HL-60 (cell line): ENCODE measurements around the gene ARF1.

ENCODE experiments used
- DNase-seq, 2 experiments: peaks; one replicate each; pipeline ENCODE4 v3.0.0-alpha.2; 2010 to 2020; ENCODE audit warnings: low read depth in 1 of 2, low spot score in 1 of 2
- H3K27ac ChIP-seq: fragments of 250-450 bp; sonication (Bioruptor Pico); replicated peaks from 2 replicates; pipeline ENCODE4 v1.5.1; 2020; ENCODE audit warnings: mild to moderate bottlenecking, moderate library complexity
- H3K27me3 ChIP-seq: fragments of 250-450 bp; sonication (Bioruptor Pico); 2 replicates; pipeline ENCODE4 v1.5.1; 2021; ENCODE audit warnings: mild to moderate bottlenecking, moderate library complexity; ENCODE audit not compliant: insufficient read depth, poor library complexity, severe bottlenecking
- H3K4me3 ChIP-seq: replicated peaks from 2 replicates; pipeline ENCODE4 v1.5.1; 2011; ENCODE audit warnings: mild to moderate bottlenecking, control low read depth, low read length; ENCODE audit not compliant: insufficient read depth
- GABPA ChIP-seq: IDR thresholded peaks from 2 replicates; pipeline ENCODE4 v1.6.1; 2012; ENCODE audit warnings: low read depth
- POLR2AphosphoS5 ChIP-seq: IDR thresholded peaks from 2 replicates; pipeline ENCODE4 v1.6.1; 2012; ENCODE audit warnings: low read depth
- SPI1 ChIP-seq: IDR thresholded peaks from 2 replicates; pipeline ENCODE4 v1.6.1; 2012; ENCODE audit warnings: low read depth, mild to moderate bottlenecking, borderline replicate concordance
- TF ChIP-seq, protein P1 (sequence below): IDR thresholded peaks from one replicate; pipeline ENCODE4 v1.5.1; 2011; ENCODE audit warnings: low read length, control low read depth, inconsistent platforms; ENCODE audit not compliant: insufficient read depth
- TF ChIP-seq, protein P2 (sequence below): IDR thresholded peaks from 2 replicates; pipeline ENCODE4 v1.6.1; 2012; ENCODE audit warnings: low read depth; ENCODE audit not compliant: insufficient replicate concordance

The ARF1 gene

DNA sequence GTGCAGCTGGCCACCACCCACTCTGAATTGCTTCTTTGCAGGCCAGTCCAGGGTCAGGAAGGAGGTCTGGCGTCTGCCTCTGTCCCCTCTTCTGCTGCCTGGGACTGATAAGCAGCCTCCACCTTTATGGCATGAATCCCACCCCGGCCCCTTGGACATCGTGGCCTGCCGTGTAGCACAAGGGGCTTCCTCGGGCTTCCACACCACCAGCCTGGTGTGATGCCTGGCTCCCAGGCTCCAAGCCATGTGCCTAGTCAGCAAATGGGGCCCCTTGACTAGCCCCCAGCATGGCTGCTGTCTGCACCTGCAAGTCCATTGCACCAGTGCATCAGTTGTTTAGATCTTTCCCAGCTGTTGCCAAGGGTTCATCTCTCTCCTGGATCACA is 9.9 kb upstream of the ARF1 start:
- Histone ChIP-seq H3K27me3 (peaks cover 9% of the 10 kb centered on the region), H3K4me3 (no peak overlapping the region), H3K27ac (no peak overlapping the region)
- no peak for TF ChIP-seq SPI1
- no peak for TF ChIP-seq GABPA
- TF ChIP-seq, protein P1, sequence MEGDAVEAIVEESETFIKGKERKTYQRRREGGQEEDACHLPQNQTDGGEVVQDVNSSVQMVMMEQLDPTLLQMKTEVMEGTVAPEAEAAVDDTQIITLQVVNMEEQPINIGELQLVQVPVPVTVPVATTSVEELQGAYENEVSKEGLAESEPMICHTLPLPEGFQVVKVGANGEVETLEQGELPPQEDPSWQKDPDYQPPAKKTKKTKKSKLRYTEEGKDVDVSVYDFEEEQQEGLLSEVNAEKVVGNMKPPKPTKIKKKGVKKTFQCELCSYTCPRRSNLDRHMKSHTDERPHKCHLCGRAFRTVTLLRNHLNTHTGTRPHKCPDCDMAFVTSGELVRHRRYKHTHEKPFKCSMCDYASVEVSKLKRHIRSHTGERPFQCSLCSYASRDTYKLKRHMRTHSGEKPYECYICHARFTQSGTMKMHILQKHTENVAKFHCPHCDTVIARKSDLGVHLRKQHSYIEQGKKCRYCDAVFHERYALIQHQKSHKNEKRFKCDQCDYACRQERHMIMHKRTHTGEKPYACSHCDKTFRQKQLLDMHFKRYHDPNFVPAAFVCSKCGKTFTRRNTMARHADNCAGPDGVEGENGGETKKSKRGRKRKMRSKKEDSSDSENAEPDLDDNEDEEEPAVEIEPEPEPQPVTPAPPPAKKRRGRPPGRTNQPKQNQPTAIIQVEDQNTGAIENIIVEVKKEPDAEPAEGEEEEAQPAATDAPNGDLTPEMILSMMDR, result no peak
- TF ChIP-seq, protein P2, sequence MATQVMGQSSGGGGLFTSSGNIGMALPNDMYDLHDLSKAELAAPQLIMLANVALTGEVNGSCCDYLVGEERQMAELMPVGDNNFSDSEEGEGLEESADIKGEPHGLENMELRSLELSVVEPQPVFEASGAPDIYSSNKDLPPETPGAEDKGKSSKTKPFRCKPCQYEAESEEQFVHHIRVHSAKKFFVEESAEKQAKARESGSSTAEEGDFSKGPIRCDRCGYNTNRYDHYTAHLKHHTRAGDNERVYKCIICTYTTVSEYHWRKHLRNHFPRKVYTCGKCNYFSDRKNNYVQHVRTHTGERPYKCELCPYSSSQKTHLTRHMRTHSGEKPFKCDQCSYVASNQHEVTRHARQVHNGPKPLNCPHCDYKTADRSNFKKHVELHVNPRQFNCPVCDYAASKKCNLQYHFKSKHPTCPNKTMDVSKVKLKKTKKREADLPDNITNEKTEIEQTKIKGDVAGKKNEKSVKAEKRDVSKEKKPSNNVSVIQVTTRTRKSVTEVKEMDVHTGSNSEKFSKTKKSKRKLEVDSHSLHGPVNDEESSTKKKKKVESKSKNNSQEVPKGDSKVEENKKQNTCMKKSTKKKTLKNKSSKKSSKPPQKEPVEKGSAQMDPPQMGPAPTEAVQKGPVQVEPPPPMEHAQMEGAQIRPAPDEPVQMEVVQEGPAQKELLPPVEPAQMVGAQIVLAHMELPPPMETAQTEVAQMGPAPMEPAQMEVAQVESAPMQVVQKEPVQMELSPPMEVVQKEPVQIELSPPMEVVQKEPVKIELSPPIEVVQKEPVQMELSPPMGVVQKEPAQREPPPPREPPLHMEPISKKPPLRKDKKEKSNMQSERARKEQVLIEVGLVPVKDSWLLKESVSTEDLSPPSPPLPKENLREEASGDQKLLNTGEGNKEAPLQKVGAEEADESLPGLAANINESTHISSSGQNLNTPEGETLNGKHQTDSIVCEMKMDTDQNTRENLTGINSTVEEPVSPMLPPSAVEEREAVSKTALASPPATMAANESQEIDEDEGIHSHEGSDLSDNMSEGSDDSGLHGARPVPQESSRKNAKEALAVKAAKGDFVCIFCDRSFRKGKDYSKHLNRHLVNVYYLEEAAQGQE, result no peak
- TF ChIP-seq POLR2AphosphoS5, result no peak
- DNase-seq, result no peak

DNA sequence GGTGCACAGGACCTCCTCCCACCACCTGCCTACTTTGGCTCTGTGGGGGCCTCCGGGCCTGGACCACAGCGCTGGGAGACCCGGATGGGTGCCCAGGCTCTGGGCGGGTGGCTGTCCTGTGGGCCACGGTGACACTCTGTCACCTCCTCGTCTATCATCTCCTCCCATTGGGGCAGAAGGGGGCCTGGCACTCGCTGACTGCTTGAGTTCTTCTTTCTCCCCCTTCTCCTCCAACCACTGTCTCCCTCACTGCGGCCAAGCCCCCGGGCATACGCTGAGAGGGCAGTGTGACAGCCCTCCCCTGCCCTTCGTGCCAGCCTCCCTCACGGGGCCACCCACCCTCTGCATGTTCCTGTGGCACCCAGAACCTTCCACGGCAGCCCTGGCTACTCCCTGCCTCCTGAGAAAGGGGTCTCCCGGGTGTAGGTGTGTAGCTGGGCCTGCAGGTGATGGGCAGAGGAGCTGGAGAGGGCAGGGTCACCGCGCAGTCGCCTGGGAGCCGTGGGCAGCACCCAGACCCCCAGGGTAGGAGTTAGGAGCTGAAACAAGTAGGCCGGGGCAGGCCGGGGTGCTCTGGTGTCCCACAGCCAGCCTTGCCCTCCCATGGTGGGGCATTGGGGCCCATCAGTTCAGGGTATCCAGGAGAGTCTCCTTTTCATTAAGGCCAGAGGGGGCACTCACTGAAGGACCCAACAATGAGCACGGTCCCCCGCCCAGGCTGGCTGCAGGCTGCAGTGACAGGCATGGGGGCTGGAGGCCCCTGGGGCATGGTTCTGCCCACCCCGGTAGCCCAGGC is 9.2 kb upstream of the ARF1 start:
- TF ChIP-seq GABPA (no peak), POLR2AphosphoS5 (no peak), SPI1 (no peak)
- TF ChIP-seq, protein P1, result no peak
- TF ChIP-seq, protein P2, result no peak
- Histone ChIP-seq H3K27ac (no peak overlapping the region), H3K4me3 (no peak overlapping the region), H3K27me3 (peaks cover 9% of the 10 kb centered on the region)
- DNase-seq, result no peak

DNA sequence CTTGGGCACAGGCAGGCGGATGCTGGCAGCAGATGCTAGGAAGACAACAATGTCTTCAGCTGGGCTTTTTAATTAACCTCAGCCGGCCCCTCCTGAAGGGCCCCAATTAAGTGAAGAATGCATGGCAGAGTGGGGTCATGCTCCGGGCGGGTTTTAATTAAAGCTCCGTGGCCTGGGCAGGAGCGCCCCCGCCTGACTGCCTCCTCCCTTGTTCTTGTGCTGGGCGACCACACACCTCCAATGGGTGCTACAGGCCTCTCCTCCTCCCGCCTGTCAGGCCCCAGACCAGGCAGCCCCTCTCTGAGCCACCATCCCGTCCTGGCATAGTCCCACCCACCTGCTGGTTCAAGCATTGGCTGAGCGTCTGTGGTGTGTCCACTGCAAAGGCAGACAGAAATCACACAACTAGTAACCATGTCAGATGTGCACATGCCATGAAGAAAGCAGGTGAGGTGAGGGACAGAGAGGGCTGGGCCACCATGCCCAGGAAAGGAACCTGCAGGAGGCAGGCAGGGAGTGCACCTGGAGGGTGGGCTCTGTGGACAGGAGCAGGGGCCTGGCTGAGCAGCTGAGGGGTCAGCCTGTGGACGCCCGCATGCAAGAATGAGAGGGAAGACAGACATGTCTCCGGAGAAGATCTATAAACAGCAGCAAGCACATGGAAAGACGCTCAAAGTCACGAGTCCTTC is 8.5 kb upstream of the ARF1 start:
- H3K27me3 ChIP-seq, result peaks cover 9% of the 10 kb centered on the region
- no peak for DNase-seq
- TF ChIP-seq, protein P1, result no peak
- TF ChIP-seq POLR2AphosphoS5 (no peak), GABPA (no peak), SPI1 (no peak)
- TF ChIP-seq, protein P2, result no peak

More for the DNA sequence above, 8.5 kb upstream of the ARF1 start:
- no peak overlapping the region for H3K4me3 ChIP-seq
- no peak overlapping the region for H3K27ac ChIP-seq
